ENCODE data around the gene TP53I11.

TP53I11 gene

DNA sequence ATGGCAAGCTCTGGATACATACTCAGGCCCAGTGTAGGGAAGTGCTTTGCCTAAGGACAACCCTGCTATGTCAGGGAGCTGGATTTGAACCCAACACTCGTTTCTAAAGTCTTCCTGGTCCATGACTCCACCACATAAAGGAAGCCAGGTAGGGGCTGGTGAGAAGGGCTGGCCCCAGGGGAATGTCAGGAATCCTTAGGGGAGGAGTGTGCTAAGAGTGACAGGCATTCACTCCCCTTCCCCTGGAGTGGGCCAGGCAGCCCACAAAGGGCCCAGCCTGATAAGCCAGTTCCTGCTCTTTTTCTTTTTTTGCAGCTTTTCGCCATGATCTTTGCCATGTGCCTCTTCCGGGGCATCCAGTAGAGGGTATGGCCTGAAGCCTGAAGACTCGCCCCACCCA lies 21.9 kb downstream of the TP53I11 start:
- TF ChIP-seq CTCF (IDR thresholded peaks at IDR 0.05; ENCODE audit: control insufficient read depth, insufficient read depth, low read depth, low read length, missing control alignments) = no peak
- no peak for DNase-seq (ENCODE audit: low read depth)
- H3K4me3 ChIP-seq (ENCODE audit: control insufficient read depth, low read depth, low read length) = no peak overlapping the region

DNA sequence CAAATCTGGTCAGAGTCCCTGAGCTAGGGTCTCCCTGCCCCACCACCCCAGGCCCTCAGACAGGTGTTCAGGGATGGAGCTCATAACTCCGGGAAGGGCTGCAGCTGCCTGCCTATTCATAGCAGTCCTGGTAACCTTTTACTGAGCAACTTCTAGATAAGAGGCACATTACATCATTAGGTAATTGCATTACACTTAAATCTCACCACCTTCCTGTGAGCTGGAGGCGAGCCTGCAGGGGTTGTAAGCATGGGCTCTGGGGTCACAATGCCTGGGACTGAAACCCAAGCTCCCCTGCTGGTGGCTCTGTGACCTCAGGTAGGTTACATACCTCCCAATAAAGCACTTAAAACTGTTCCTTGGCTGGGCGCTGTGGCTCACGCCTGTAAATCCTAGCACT lies 22.5 kb downstream of the TP53I11 start:
- no peak for DNase-seq (ENCODE audit: low read depth)
- TF ChIP-seq CTCF (IDR thresholded peaks at IDR 0.05; ENCODE audit: control insufficient read depth, insufficient read depth, low read depth, low read length, missing control alignments) = no peak
- H3K4me3 ChIP-seq (ENCODE audit: control insufficient read depth, low read depth, low read length) = no peak overlapping the region

GRCh38 chr11:44927174-44927661 lies 23.5 kb downstream of the TP53I11 start:
- H3K4me3 ChIP-seq (ENCODE audit: control insufficient read depth, low read depth, low read length) = no peak overlapping the region
- peak; percentile 92 for TF ChIP-seq CTCF (IDR thresholded peaks at IDR 0.05; ENCODE audit: control insufficient read depth, insufficient read depth, low read depth, low read length, missing control alignments)
- DNase-seq (ENCODE audit: low read depth) = peak; percentile 20

GRCh38 chr11:44926036-44926435 lies 24.6 kb downstream of the TP53I11 start:
- DNase-seq (ENCODE audit: low read depth) = no peak
- no peak for TF ChIP-seq CTCF (IDR thresholded peaks at IDR 0.05; ENCODE audit: control insufficient read depth, insufficient read depth, low read depth, low read length, missing control alignments)
- H3K4me3 ChIP-seq (ENCODE audit: control insufficient read depth, low read depth, low read length) = no peak overlapping the region

- no peak for TF ChIP-seq CTCF (IDR thresholded peaks at IDR 0.05; ENCODE audit: control insufficient read depth, insufficient read depth, low read depth, low read length, missing control alignments)
- no peak for DNase-seq (ENCODE audit: low read depth)
- H3K4me3 ChIP-seq (ENCODE audit: control insufficient read depth, low read depth, low read length) = no peak overlapping the region
Observed at GRCh38 chr11:44923806-44924205, 26.9 kb downstream of the TP53I11 start.

GRCh38 chr11:44923115-44923514 lies 27.6 kb downstream of the TP53I11 start:
- TF ChIP-seq CTCF (IDR thresholded peaks at IDR 0.05; ENCODE audit: control insufficient read depth, insufficient read depth, low read depth, low read length, missing control alignments) = no peak
- no peak for DNase-seq (ENCODE audit: low read depth)
- no peak overlapping the region for H3K4me3 ChIP-seq (ENCODE audit: control insufficient read depth, low read depth, low read length)

DNA sequence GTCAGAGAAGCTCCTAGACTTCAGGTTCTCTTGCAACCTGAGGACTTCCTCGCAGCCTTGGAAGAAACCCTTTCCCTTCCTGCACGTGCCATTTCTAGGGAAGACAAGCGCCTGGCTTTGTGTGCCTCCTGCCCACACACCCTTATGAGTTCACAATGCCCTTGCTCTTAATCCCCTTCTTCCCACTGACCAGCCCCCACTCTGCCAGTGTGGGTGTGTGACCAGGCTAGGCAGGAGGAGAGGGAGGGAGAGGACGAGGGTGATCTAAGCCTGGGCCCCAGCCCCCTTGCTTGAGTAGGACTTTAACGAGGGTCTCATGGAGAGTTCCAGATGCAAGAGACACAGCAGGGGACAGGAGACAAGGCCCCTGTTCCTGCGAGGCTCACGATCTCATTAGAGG lies 30.2 kb downstream of the TP53I11 start:
- no peak for TF ChIP-seq CTCF (IDR thresholded peaks at IDR 0.05; ENCODE audit: control insufficient read depth, insufficient read depth, low read depth, low read length, missing control alignments)

More for the DNA sequence above, 30.2 kb downstream of the TP53I11 start:
- no peak for DNase-seq (ENCODE audit: low read depth)
- no peak overlapping the region for H3K4me3 ChIP-seq (ENCODE audit: control insufficient read depth, low read depth, low read length)
